ENCODE results near the gene KIAA0040.

GRCh38 chr1:175237389-175237788 is 44.8 kb upstream of the KIAA0040 start:
- no peak for TF ChIP-seq ZBTB33 (IDR thresholded peaks at IDR 0.05; ENCODE audit: extremely low read depth, insufficient replicate concordance, low read length)
- no peak for TF ChIP-seq RAD21 (IDR thresholded peaks at IDR 0.05; ENCODE audit: low read depth)
- TF ChIP-seq CTCF (IDR thresholded peaks at IDR 0.05 in 2 of 3, conservative IDR thresholded peaks at IDR 0.05 in 1 of 3; ENCODE audit: borderline replicate concordance in 1 of 3, insufficient read depth in 1 of 3, low read depth in 2 of 3, low read length in 2 of 3), result no peak
- no peak for TF ChIP-seq POLR2A (IDR thresholded peaks at IDR 0.05; ENCODE audit: borderline replicate concordance, extremely low read depth, insufficient read depth, insufficient read length)
- no peak for TF ChIP-seq EZH2 (IDR thresholded peaks at IDR 0.05)

Data from HCT116 (cell line).